Thyroid gland (tissue), 4 donors: Measurements from ENCODE around the gene MED27.

ENCODE experiments used
- POLR2A ChIP-seq, 2 donors: fragments of 450-650 bp; IDR thresholded peaks; one replicate each; pipeline ENCODE4 v1.6.1; 2017; ENCODE audit warnings: antibody characterized with exemption in 2 of 2, mild to moderate bottlenecking in 2 of 2, moderate library complexity in 1 of 2
- TF ChIP-seq, protein P1 (sequence below), 6 experiments: fragments of 200-600 bp in 3 of 6; fragments of 450-650 bp in 3 of 6; sonication (generic) in 3 of 6; IDR thresholded peaks; one replicate each; pipeline ENCODE4 v1.5.1; 2016 to 2019; ENCODE audit warnings: antibody characterized with exemption in 6 of 6, mild to moderate bottlenecking in 2 of 6, inconsistent platforms in 1 of 6, moderate library complexity in 1 of 6

GRCh38 chr9:131851414-131851813 lies 228.3 kb downstream of the MED27 start:
- TF ChIP-seq, protein P1, sequence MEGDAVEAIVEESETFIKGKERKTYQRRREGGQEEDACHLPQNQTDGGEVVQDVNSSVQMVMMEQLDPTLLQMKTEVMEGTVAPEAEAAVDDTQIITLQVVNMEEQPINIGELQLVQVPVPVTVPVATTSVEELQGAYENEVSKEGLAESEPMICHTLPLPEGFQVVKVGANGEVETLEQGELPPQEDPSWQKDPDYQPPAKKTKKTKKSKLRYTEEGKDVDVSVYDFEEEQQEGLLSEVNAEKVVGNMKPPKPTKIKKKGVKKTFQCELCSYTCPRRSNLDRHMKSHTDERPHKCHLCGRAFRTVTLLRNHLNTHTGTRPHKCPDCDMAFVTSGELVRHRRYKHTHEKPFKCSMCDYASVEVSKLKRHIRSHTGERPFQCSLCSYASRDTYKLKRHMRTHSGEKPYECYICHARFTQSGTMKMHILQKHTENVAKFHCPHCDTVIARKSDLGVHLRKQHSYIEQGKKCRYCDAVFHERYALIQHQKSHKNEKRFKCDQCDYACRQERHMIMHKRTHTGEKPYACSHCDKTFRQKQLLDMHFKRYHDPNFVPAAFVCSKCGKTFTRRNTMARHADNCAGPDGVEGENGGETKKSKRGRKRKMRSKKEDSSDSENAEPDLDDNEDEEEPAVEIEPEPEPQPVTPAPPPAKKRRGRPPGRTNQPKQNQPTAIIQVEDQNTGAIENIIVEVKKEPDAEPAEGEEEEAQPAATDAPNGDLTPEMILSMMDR (IDR thresholded peaks at IDR 0.05), result no peak
- TF ChIP-seq POLR2A (IDR thresholded peaks at IDR 0.05), result no peak
